ENCODE measurements around the gene ARHGEF10L.
"Not testable (repeated sequence)": the region's sequence is repeated elsewhere in the genome, so short reads cannot be mapped to it uniquely, and the experiment has no call there.

The ARHGEF10L gene

DNA sequence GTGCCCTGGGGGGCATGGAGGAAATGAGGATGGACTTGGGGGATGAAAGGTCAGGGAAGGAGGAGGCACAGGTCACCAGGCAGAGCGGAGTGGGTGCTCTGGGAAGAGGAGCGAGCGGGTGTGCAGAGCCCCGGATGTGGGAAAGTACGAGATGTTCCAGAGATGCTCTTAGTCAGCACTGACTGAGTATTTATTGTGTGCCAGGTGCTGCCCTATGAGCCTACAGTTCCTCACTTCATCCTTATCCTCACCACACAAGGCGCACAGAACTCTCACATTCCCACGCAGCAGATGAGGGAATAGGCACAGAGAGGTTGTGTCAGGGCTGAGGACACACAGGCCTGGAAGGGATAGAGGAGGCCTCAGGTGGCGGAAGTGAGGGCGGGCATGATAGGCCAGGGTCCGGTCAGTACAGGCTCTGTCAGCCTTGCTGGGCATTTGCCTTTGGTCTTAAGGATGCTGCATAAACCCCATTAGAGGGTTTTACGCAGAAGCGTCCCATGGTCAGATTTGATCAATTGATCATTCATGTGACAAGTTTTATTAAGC is 77.3 kb downstream of the ARHGEF10L start:
- no peak for DNase-seq

DNA sequence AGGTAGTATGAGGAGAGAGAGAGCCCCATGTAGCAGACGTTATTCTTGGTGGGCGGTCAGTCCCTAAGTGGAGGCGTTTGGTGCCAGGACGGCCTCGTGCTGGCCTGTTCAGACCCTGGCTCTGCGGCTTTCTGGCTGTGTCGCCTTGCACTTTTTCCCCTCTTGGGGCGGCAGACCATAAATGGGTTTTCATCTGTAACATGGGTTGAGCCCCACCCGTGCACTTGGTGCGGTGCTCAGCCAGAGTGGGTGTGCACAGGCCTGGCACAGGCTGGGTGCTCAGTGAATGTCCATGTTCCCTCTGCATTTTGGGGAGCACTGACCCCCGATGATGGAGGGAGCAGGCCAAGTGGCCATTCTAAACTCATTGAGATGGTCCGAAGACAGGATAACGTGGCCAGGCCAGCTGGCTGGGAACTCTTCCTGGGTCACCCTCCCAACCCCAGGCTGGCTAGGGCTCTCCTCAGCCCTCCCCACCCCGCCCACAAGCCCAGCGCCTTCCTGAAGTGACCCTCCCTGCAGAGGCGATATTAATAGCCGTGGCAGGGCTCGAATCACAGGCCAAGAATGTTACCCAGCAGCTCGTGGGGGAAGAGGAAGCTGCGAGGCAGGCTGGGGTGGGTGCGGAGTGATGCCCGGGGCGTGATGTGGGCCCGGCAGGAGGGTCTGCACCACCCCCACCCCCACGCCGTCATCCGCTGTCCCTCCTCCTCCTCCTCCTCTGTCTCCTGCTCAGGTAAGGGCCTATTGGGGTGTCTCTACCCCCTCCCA is 78.5 kb downstream of the ARHGEF10L start:
- DNase-seq, result no peak

DNA sequence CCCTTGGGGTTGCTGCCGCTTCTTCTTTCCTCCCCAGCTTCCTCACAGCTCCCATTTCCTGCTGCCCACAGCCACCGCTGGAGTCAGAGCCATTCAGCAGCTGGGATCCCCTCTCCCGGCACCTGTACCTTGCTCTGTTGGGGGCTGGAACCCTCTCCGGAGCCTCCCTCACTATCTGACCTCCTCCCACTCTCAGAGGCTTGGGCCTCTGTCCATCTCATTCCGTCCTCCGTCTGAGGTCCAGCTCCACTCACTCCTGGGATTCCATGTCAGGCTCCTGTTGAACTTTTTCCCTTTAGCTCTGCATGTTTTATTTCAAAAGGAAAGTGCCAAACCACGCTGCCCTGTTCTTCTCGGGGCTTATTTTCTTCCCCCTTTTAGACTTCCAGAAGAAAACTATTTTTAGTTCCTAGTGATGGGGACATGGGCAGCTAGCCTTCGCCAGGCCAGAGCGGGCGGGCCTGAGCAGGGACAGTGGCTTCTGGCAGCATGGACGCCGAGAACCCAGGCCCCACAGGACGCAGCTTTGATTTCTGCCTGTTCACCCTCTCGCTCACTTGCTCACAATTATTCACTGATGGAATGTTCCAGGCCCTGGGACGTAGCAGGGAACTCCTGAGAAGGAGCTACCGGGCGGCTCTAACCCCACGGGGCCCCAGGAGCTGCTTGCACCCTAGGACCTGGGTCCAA is 79.2 kb downstream of the ARHGEF10L start:
- DNase-seq, result no peak

DNA sequence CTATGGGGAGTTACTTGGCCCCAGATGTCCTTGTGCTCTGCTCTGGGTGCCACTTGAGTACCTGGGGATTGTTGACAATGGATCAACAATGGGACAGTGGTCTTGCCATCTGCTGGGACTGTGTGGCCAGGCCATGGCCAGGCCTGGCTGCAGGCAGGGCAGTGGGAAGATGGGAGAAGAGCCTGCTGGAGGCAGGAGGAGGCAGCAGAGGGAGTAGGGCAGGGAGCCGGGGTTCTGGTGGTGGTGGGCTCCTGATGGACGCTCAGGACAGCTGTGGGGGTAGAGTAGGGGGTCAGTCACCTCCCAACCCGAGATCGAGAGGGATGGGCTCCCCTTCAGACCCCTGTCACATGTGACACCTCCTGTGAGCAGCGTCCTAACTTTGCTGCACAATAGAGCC is 81.0 kb downstream of the ARHGEF10L start:
- no peak for DNase-seq

DNA sequence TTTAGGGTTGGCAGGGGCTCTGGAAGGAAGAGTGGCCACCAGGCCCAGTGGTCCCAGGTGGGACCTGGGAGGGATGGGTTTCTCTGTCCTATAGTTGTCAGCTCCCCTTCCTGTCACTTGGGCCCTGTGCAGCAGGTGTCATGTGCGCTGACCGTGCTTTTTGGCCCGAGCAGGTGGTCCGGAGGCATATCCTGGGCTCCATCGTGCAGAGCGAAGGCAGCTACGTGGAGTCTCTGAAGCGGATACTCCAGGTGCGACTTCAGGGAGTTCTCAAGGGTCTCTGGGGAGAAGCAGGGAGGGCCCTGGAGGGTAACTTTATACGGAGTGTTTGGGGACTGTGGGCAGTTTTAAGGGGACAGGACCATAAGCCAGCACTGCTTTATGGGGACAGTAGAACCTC is 82.2 kb downstream of the ARHGEF10L start:
- no peak for DNase-seq

DNA sequence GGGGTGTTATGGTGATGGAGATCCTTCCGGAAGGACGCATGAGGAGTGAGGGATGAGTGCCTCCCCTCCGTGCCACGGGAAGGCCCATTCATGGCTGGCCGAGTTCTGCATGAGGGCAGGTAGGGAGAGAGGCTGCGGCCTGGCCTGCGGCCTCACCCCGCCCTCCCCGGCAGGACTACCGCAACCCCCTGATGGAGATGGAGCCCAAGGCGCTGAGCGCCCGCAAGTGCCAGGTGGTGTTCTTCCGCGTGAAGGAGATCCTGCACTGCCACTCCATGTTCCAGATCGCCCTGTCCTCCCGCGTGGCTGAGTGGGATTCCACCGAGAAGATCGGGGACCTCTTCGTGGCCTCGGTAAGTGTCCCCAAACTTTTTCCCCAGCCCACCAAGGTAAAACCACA is 83.3 kb downstream of the ARHGEF10L start:
- DNase-seq, result no peak

DNA sequence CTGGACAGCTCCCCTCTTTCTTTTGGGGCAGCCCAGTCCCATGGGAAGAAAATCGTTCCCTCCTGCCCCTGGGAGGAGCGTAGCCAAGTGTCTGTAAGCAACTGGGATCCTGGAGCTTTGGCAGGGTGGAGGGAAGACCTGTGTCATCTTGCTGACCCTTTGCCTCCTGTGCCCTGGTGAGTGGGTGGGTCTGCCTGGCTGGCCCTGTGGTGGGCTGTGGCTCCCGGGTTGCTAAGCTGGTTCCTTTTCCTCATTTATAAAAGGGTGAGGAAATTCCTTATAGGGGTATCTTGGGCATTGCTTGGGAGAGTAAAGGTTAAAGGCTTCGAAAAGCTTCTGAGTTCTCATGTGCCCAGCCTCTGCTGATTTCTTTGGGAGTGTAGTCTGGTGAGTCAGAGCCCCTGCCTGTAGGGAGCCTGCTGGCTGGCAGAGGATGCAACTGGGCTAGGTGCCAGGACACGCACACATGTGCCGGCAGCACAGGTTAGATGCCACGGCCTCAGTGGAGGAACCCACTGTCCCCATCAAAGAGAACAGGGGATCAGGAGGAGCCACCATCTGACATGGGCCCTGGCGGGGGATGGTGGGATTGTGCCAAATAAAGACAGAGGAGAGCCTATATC is 85.2 kb downstream of the ARHGEF10L start:
- no peak for DNase-seq

DNA sequence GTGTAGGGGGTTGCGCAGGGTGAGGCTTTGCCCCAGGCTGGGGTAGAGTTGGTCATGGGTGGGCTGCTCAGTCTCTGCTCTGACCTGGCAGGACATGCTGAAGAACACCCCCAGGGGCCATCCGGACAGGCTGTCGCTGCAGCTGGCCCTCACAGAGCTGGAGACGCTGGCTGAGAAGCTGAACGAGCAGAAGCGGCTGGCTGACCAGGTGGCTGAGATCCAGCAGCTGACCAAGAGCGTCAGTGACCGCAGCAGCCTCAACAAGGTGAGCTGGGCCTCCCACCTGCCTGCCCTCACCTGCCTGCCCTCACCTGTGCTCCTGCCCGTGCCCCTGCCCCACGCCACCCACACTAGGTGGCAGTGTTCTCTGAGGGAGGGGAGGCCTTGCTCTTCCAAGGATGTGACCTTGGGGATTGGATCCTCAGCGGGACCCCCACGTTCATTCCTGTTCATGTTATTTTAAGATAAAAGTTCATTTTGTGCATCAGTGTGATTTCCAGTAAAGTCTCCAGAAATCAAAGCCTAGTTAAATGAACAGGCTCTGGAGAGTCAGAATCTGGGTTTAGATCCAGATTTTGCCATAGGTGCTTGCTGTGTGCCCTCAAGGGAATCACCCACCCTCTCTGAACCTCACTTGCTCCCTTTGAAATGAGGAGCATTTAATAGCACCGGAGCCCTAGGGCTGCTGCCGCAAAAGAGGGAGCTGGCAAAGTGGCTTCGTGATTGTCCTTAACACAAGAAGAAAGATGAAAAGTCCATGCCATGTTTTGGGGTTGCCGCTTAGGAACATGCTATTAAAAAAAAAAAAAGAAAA is 87.9 kb downstream of the ARHGEF10L start:
- DNase-seq, result no peak

DNA sequence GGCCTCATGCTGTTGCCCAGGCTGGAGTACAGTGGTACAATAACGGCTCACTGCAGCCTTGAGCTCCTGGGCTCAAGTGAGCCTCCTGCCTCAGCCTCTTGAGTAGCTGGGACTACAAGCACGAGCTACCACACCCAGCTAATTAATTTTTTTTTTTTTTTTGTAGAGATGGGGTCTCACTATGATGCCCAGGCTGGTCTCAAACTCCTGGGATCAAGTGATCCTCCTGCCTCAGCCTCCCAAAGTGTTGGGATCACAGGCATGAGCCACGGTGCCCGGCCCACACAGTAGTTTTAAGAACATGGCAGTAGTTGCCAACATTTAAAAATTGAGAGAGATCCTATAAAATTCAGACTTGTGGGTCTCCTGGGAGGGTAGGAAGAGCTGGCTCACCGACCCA is 89.5 kb downstream of the ARHGEF10L start:
- not testable (repeated sequence) for DNase-seq

DNA sequence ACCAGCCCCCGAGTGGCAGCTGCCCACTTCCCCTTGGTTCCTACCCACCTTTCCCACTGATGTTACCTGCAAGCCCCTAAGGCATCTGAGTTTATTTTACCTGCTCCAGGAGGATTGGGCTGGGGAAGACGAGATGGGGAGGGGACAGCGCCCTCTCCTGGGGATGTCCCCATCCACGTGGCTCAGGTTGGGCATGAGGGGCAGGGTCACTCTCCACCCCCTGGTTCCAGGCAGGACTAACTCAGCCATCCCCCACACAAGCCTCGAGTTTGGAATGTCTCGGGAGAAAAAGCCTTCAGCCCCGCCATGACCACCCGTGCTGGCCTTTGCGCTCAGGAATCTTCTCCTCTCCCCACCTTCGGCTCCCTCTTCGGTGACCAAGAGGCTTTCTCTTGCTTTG is 90.0 kb downstream of the ARHGEF10L start:
- DNase-seq, result no peak

DNA sequence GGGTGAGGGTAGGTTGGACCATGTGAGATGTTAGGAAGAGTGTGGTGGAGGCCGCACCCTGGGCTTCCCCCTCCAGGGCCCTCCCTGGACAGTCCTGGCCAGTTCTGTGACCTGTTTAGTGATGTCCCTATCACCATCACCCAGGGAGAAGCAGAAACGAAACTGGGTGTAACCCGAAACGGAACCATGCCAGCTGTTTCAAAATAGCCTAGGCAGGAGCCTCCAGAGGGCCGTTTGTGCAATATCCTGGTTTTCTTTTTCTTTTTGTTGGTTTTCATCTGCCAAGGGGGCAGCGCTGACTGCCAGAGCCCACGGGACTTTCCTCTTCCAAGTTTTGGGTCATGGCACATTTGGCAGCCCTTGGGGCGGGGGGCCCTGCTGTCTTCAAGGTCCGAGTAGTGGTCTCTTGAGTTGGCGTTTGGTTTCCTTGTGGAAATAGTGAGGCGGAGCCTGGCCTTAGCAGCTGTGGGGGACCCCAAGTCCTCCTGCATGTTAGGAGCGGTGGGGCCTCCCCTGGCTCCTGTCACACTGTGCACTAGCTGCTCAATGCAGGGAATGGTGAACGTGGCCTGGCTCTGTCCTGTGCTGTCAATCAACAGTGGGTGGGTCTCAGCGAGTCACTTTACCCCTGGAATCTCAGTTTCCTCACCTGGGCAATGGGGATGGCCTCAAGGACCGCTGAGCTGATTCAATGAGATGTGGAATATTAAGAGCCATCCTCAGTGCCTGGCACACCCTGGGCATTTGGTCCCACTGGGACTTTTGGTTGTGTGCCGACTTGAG is 90.7 kb downstream of the ARHGEF10L start:
- DNase-seq, result no peak

DNA sequence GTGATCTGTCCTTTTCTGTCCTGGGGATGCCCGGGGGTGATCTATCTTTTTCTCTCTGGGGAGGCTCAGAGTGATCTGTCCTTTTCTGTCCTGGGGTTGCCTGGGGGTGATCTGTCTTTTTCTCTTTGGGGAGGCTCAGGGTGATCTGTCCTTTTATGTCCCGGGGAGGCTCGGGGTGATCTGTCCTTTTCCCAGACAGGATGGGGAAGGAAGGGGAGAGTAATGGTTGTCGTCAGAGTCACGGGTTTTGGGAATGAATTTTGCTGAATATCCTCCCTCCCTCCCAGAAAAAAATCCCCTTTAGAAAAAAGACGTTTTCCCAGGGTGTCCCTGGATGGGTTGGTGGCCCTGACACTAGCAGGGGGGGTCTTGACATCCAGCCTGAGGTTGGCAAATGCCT is 91.5 kb downstream of the ARHGEF10L start:
- no peak for DNase-seq

DNA sequence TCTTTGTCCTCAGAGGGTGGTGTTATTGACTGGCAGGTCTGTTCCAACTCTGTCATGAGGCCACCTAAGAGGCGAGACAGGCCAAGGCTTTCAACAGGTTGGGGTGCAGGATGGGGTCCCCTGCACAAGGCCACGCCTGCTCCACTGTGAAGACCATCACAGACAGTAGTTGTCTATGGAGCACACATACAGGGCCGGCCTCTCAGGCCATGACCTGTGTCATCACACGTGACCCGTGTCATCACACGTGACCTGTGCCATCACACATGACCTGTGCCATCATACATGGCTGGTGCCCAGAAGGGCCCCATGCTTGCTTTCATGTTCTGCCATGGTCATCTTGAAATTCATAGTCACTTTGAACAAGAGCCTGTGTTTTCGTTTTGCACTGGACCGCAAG is 91.9 kb downstream of the ARHGEF10L start:
- no peak for DNase-seq

DNA sequence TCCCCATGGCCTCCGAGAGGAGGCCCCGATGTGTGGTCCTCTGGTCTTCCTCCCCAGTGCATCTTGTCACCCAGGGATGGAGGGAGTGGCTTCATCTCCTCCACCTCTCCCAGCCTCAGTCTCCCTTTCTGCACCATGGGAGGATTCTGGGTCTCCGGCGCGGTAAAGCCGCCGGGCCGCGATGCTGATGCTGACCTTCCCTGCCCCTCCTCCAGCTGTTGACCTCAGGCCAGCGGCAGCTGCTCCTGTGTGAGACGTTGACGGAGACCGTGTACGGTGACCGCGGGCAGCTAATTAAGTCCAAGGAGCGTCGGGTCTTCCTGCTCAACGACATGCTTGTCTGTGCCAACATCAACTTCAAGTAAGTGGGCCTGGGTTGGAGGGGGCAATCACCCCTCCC is 92.6 kb downstream of the ARHGEF10L start:
- DNase-seq, result no peak

DNA sequence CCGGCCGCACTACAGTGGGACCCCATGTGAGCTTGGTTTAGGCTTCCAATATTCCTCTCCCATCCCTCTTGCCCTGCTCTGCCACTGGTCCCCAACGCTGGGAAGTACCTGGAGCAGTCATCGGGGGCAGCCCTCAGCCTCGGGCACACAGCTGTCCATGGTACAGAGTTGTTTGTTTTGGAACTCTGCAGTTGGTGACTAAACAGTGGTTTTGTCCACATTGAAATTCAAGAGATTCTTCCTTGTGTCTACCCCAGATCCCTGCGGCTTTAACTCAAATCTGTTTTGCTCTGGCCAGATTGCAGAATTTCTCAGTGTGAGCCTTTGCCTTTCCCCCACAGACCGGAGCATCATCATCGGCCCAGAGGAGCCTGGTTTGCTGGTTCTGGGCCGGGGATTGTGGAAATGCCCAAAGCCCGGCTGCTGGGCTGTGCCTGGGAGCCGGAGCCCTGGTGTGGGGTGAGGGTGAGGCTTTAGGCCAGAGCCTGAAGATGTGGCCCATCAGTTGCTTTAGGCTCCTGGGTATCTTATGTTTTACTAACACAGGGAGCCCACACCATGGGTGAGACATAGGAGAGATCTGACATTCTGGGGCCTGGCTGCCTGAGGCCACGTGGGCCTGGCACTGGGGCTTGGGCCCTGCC is 93.2 kb downstream of the ARHGEF10L start:
- no peak for DNase-seq

DNA sequence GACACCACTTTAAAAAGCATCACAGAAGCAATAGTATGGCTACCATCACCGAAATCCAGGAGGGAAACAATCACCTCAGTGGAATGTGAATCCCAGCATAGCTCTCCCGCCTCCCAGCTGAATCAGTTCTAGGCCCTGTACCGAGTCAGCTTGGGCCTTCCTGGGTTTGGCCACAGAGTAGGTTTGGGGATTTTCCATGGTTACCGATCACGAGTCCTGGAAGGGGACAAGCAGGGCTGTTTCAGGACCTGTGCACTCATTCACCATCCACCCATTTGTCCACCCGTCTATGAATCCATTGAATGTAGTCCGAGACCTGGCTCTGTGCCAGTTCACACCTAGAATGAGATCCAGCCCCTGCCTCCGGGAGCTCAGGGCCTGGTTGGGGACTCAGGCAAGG is 94.2 kb downstream of the ARHGEF10L start:
- DNase-seq, result no peak

DNA sequence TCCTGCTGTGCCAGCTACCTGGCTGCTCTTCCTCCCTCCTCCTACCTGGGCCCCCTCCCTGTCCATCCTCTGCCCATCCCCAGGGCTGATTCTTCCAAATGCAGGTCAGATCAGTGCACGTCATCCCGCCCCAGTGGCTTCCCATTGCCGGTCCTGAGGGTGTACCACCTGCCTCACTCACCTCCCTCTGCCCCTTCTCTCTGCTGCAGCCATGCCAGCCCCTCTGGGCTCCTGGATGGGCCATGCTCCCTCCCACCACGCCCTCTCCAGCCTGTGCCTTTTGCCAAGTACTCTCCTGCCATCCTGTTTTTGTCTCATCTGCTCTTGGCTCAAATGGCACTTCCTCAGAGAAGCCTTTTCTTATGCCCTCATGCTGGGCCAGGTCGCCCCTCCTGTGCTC is 95.8 kb downstream of the ARHGEF10L start:
- no peak for DNase-seq

DNA sequence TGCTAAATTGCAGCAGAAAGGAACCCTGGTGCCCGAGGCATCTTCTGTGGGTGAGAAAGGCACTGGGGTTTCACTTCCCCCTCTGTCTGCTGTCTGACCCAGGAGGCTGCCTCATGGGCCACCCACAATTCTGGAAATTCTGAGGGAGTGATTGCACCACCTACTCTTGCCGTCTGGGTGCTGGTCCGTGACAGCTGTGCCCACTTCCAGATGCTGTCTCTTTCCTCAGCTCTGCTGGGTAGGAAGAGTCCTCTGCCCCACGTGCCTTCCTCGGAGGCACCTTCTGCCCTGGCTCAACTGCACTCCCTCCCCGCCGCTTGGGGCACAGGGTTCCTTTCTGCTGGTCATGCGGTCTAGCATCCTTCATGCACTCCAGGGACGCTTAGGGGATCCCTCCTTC is 96.3 kb downstream of the ARHGEF10L start:
- no peak for DNase-seq

DNA sequence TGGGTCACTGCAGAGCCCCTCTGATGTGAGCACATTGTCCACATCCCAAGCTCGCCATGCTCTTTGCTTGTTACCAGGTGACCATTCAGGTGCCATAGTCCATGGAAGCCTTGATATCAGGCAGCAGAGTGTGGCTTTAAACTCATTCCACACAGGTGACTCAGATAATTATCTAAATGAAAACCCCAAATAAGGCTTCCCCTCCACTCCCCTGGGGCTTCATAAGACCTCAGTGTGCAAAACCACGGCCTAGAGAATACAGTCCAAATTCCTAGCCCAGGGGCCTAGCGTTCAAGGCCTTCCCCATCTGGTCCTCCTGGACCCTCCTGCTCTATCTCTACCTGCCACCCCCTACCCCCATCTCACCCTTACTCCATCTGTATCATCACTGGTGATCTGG is 97.1 kb downstream of the ARHGEF10L start:
- DNase-seq, result no peak

DNA sequence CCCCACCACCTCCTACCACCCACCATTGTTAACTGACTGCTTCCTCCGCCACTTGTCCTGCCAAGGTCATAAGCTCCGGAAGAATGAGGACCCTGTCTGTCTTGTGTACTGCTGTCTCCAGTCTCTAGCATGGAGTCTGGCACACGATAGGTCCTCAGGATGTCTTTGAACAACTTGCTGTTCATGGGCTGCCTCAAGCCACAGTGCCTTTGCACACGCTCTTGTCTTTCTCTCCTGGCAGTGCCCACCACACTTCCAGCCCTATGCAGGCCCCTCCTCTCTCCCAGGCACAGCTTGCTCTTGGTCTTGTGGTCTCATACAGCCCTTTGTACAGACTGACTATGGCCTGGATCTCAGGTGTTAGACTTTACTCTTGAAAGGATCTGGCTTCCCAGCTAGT is 97.6 kb downstream of the ARHGEF10L start:
- DNase-seq, result no peak

DNA sequence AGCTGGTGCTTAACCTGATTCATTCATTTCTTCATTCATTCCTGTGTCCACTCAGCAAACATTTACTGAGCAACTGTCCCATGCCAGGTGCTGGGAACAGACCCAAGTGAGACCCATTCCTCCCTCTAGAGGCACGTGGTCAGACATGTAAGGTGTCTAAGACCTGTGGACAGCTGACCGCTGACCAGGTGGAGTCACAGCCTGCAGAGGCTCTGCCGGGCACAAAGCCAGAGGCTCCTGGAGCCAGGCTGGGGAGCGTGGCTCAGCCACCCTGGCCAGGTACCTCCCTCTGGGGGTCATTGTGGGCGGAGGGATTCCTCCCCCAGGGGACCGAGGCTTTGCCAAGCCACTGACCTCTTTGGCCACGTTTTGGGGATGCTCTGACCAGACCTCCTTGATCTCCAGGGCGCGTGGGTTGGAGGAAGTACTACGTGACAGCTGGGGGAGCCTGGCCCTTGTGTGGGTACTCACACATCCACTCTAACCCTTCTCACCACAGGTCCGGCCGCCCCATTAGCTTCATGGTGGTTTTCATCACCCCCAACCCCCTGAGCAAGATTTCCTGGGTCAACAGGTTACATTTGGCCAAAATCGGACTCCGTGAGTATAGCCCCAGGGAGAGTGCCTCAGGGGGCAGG is 100.3 kb downstream of the ARHGEF10L start:
- no peak for DNase-seq
